KOPT-K1 (cell line): ENCODE results near the gene UTP18.
"Not testable (repeated sequence)": the region's sequence is repeated elsewhere in the genome, so short reads cannot be mapped to it uniquely, and the experiment has no call there.

Experiments
- H3K27ac ChIP-seq: fragments of 200-600 bp; sonication (generic); 2 replicates; pipeline ENCODE4 v1.5.1; 2016; ENCODE audit warnings: antibody characterized with exemption, mild to moderate bottlenecking, low read depth, low read length; ENCODE audit not compliant: poor library complexity, severe bottlenecking
- H3K36me3 ChIP-seq: fragments of 200-600 bp; sonication (generic); 2 replicates; pipeline ENCODE4 v1.5.1; 2017; ENCODE audit warnings: antibody characterized with exemption, mild to moderate bottlenecking, low read length, moderate library complexity; ENCODE audit not compliant: insufficient read depth
- H3K9me3 ChIP-seq: fragments of 200-600 bp; sonication (generic); 2 replicates; pipeline ENCODE4 v1.5.1; 2017; ENCODE audit warnings: antibody characterized with exemption, low read length, mild to moderate bottlenecking; ENCODE audit not compliant: insufficient read depth, poor library complexity, severe bottlenecking

The UTP18 gene

DNA sequence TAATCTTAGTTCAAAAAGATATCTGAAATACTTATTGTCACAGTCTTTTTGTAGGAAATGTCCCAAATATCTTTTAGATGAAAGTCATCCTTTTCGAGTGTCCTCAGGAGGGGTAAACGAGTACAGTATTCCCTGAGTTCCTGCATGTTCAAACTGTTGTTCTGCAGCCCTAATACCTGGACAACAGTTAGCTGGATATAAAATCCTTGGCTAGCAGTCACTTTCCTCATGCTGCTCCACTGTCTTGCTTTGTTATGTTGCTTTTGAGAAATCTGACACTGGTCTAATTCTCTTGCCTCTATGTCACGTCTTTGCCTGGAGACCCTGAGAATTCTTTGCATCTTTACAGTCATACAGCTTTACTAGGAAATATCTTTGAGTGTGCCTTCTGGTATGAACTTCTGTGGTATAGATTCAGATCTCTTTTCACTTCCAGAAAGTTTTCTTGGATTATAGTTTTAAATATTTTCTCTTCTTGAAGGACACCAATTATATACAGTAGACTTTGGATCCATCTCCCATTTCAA lies 10.0 kb upstream of the UTP18 start:
- peaks cover 76% of the 10 kb centered on the region for H3K36me3 ChIP-seq
- no peak overlapping the region for H3K27ac ChIP-seq

DNA sequence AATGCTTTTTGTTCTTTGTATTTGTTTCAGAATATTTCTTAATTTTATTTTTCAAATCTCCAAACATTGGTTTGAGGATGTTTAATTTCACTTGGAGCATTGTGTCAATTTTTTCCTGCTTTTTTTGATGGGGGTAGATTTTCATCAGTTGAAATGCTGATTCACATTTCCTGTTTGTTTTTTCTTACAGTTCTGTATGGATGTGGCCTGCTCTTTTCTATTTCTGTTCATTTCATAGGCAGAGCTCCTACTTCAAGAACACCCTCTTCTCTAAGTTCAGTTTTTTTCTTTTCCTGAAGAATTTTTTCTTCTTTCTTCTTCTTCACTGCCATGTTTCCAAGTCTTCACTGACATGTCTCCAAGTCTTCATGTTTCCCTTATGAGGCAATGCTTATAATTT lies 9.3 kb upstream of the UTP18 start:
- Histone ChIP-seq H3K27ac (no peak overlapping the region), H3K9me3 (no peaks in the 10 kb centered on the region), H3K36me3 (peaks cover 80% of the 10 kb centered on the region)

More for the DNA sequence above, 10.0 kb upstream of the UTP18 start:
- H3K9me3 ChIP-seq = no peaks in the 10 kb centered on the region

GRCh38 chr17:51255673-51256072 lies 4.7 kb upstream of the UTP18 start:
- peaks cover 80% of the 10 kb centered on the region for H3K36me3 ChIP-seq
- no peak overlapping the region for H3K27ac ChIP-seq
- no peaks in the 10 kb centered on the region for H3K9me3 ChIP-seq

DNA sequence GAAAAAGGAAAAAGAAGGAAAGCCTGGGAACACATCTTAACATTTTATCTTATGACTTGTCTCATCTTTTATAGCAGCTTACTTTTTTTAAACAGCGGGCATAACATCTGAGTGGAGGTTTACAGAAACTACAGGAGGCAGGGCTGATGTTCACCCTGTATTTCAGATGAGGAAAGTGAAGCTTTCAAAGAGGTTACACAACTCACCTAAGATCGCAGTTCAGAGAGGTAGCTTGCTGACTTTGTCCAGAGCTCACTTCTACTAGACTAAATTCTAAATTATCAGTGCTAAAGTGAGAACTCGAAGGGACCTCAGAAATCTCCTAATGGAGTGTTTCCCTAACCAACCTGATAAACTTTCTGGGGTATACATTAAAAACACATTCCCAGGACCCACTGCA lies 4.2 kb upstream of the UTP18 start:
- Histone ChIP-seq H3K27ac (no peak overlapping the region), H3K36me3 (peaks cover 76% of the 10 kb centered on the region)

DNA sequence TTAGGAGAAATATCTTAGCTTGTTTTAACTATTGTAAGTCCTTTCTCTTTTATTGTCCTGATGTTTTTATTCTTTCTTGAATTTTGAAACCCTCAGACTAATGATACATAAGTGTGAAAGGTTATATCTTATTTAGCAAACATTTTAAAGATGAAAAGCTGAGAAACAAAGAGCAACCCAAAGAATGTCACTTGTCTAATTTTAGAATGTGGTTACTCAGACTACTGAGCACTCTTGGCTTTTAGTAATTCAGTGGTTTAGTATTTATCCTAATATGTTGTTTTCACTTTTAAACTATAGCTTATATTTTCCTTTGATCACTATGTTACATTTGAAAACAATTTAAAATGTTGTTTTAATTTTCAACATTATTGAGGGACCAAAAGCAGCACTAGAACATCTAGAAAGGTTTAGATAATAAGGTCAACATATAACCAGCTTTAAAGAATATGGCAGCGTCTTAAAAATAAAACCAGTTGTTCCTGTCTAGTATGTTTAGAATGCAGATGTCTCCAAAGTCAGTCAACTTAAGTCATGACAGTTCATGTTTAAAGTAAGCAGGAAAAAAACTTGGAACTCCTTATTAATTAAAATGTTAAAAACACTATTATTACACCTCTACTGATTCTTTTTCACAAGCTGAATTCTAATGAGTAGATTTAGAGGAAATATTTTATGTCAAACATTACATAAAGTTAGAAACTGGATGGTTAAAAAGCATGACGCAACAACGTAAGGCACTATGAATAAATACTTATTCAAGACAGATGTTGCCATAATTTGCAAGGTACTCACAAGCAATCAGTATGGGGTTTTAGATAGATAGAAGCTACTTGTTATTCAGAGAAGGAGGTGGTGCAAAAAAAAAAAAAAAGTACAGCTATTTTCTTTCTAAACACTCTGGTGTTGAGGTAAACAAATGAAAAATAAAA lies 2.9 kb upstream of the UTP18 start:
- Histone ChIP-seq H3K27ac (no peak overlapping the region), H3K9me3 (no peaks in the 10 kb centered on the region), H3K36me3 (peaks cover 64% of the 10 kb centered on the region)

More for the DNA sequence above, 4.2 kb upstream of the UTP18 start:
- H3K9me3 ChIP-seq = no peaks in the 10 kb centered on the region

GRCh38 chr17:51258756-51259563 lies 1.4 kb upstream of the UTP18 start:
- peak overlapping the region; percentile 88 for H3K27ac ChIP-seq
- H3K9me3 ChIP-seq = no peaks in the 10 kb centered on the region
- H3K36me3 ChIP-seq = peaks cover 64% of the 10 kb centered on the region

GRCh38 chr17:51259564-51260236 lies 646 bp upstream of the UTP18 start, which contains the start of gene MBTD1:
Gene MBTD1 (minus strand): TSS chr17:51260049. CDS start chr17:51225161, 34,888 bp downstream.
- Histone ChIP-seq H3K27ac (peak within 1 kb of the TSS; percentile 88), H3K36me3 (peaks cover 64% of the 10 kb centered on the region), H3K9me3 (no peaks in the 10 kb centered on the region)

- H3K9me3 ChIP-seq = no peaks in the 10 kb centered on the region
- peaks cover 65% of the 10 kb centered on the region for H3K36me3 ChIP-seq
- peak overlapping the region; percentile 88 for H3K27ac ChIP-seq
These were observed 948 bp downstream of the UTP18 start for GRCh38 chr17:51261024-51261963.

- no peaks in the 10 kb centered on the region for H3K9me3 ChIP-seq
- peaks cover 65% of the 10 kb centered on the region for H3K36me3 ChIP-seq
- H3K27ac ChIP-seq = no peak overlapping the region
These were observed 2.7 kb downstream of the UTP18 start for GRCh38 chr17:51263006-51263405.

DNA sequence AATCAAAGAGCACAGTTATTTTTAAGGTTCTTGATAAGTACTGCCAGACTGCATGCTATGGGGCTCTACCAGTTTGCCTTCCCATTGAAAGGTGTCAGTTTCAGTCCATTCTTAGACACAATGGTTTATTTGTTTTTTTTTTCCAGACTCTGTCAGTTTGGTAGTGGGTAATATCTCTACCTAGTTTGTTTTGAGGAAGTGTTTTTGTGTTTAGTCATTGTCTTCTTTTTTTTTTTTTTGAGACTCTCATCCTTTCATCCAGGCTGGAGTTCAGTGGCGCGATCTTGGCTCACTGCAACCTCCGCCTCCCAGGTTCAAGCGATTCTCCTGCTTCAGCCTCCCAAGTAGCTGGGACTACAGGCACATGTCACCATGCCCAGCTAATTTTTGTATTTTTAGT lies 4.1 kb downstream of the UTP18 start:
- peaks cover 72% of the 10 kb centered on the region for H3K36me3 ChIP-seq

DNA sequence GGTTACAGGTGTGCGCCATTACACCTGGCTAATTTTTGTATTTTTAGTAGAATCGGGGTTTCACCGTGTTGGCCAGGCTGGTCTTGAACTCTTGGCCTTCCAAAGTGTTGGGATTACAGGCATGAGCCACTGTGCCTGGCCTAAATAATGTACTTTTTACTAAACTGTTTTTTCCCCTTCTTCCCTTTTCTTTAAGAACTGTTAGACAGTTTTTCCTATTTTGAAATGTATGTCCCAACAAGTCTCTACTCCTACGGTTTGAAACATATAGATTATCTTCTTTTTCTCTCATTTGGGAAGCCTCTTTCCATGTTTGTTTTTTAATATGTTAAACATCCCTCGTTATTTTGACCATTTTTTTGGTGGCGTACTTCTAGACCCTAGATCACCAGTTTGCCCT lies 9.6 kb downstream of the UTP18 start:
- Histone ChIP-seq H3K9me3 (no peaks in the 10 kb centered on the region), H3K36me3 (peaks cover 100% of the 10 kb centered on the region), H3K27ac (no peak overlapping the region)

More for the DNA sequence above, 4.1 kb downstream of the UTP18 start:
- H3K27ac ChIP-seq, H3K9me3 ChIP-seq: not testable (repeated sequence)

- H3K36me3 ChIP-seq = peaks cover 100% of the 10 kb centered on the region
- no peak overlapping the region for H3K27ac ChIP-seq
- H3K9me3 ChIP-seq = no peaks in the 10 kb centered on the region
These were observed 10.3 kb downstream of the UTP18 start for GRCh38 chr17:51270636-51271035.

- peaks cover 100% of the 10 kb centered on the region for H3K36me3 ChIP-seq
- no peak overlapping the region for H3K27ac ChIP-seq
- H3K9me3 ChIP-seq = no peaks in the 10 kb centered on the region
These were observed 12.5 kb downstream of the UTP18 start for GRCh38 chr17:51272812-51273211.

DNA sequence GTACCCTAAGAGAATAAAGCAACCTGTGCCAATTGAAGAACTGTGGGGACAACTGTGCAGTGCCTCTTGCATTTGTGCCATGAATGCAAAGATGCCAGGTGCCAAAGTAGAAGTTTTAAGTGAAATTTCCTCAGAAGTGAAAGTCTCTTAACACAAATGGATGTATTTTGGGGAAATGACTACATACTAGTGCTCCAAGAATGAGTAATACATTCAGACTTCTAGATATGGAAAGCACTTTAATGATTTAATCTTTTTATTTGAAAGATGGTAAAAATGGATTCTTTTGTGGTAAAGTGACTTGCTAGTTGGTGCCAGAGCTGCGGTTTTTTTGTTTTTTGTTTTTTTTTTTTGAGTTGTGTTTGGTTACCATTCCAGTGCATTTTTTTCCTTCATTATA lies 15.0 kb downstream of the UTP18 start:
- H3K27ac ChIP-seq = no peak overlapping the region
- H3K9me3 ChIP-seq = no peaks in the 10 kb centered on the region
- H3K36me3 ChIP-seq = peaks cover 100% of the 10 kb centered on the region
